K562 (cell line): ENCODE results near the gene AP3B1. TPM values are rescaled to one million over a fixed set of nuclear protein-coding genes. Genes with fewer than 3 reads are reported as not detected.

Experiments
- REST ChIP-seq, 2 experiments: fragments of 450-650 bp; formaldehyde crosslinking in 1 of 2; IDR thresholded peaks; 2 replicates each; pipeline versions ENCODE4 v1.4.0 to v1.6.1; 2014 to 2020; ENCODE audit warnings: mild to moderate bottlenecking in 2 of 2, borderline replicate concordance in 1 of 2, low read depth in 1 of 2
- VEZF1 ChIP-seq: fragments of 200-800 bp; sonication (Bioruptor generic); IDR thresholded peaks from 2 replicates; pipeline ENCODE4 v1.6.1; 2017; ENCODE audit warnings: missing genetic modification characterization, missing compliant biosample characterization
- polyA plus RNA-seq, 8 experiments: library from polyadenylated mRNA; depleted of rRNA in 4 of 8; stranded (reverse) in 5 of 8; unstranded in 3 of 8; fragments of >200 nt; fragmentation: Nextera tagmentation in 2 of 8; fragmentation: Illumina TruSeq in 1 of 8; extraction: Ambion mirVana in 2 of 8; extraction: Trizol in 1 of 8; gene quantifications; 2 replicates each; pipeline versions ENCODE4 v1.2.1 to v1.2.3, GENCODE V29; 2011 to 2014; ENCODE audit warnings: inconsistent platforms in 1 of 8, missing spikeins in 1 of 8
- total RNA-seq, 7 experiments: library from RNA; depleted of rRNA in 6 of 7; stranded (reverse); fragments of >200 nt in 6 of 7; fragmentation: Illumina TruSeq in 2 of 7; extraction: Trizol in 2 of 7; gene quantifications; 2 replicates each; pipeline versions ENCODE4 v1.2.1 to v1.2.3, GENCODE V29; 2011 to 2021; ENCODE audit warnings: low replicate concordance in 1 of 7

Gene AP3B1
- total and polyA plus RNA-seq, 9 of the 15 experiments (the other 6 are each of a cell fraction or from before 2014, with no cell fraction given): 21.1 to 61.8 (median 42.2) TPM

DNA sequence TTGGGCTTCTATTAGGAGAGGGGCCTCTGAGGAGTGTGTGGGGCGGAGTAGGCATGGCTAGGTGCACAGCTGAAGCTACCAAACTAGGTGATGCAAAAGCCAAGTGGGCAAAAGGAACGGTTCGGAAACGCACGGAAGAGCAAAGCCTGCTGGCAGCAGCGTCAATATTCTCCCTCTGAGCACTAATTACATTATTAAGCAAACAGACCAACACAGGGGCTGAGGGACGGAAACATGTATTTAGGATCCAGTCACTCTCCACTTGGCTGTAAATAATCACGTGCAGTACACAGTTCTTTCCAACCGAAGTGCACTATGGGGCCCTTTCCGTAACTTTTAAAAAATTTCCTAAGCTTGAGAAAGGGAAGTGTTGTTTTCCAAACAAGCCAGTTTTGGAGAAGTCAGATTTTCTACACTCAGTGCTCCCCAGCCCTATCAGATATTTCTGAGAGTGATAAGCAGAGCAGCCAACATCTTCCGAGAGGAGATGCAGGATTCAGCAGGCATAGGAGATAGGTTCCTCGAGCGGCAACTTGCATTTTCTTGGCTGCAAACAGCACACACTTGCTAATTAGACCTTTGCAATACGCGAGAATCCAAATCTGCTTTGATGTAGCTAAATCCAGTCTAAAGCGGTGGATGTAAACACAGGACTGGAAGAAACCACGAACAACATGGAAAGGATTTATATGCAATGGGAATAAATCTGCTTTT, 301.2 kb downstream of the AP3B1 start (continued):
- TF ChIP-seq REST (IDR thresholded peaks at IDR 0.05; ENCODE audit: borderline replicate concordance) (no peak), REST (CRISPR knock-in tag; IDR thresholded peaks at IDR 0.05; ENCODE audit: low read depth) (no peak), VEZF1 (no peak)
